Neural progenitor cell (in vitro differentiated cells): ENCODE measurements around the gene FAM110A. TPM values are rescaled to one million over a fixed set of nuclear protein-coding genes. Genes with fewer than 3 reads are reported as not detected.
A peak's percentile ranks its signal among the peaks of the same experiment; 100 is the strongest.
"Not testable (repeated sequence)": the region's sequence is repeated elsewhere in the genome, so short reads cannot be mapped to it uniquely, and the experiment has no call there.

Source experiments
- DNase-seq: peaks from one replicate; pipeline ENCODE4 v3.0.0-alpha.2; 2016; ENCODE audit warnings: low spot score
- H2AFZ ChIP-seq: fragments of 200-600 bp; sonication (generic); replicated peaks from 2 replicates; pipeline ENCODE4 v1.6.1; 2016; ENCODE audit warnings: antibody characterized with exemption
- H3F3A ChIP-seq: fragments of 200-600 bp; sonication (generic); 2 replicates; pipeline ENCODE4 v1.6.1; 2016; ENCODE audit warnings: antibody characterized with exemption, low read depth
- H3K27ac ChIP-seq: fragments of 200-600 bp; sonication (generic); 2 replicates; pipeline ENCODE4 v1.5.1; 2016; ENCODE audit warnings: mild to moderate bottlenecking
- H3K27me3 ChIP-seq: fragments of 200-600 bp; sonication (generic); 2 replicates; pipeline ENCODE4 v1.6.1; 2016; ENCODE audit warnings: mild to moderate bottlenecking, moderate library complexity
- H3K36me3 ChIP-seq: fragments of 200-600 bp; sonication (generic); 2 replicates; pipeline ENCODE4 v1.5.1; 2016
- H3K4me1 ChIP-seq: fragments of 200-600 bp; sonication (generic); 2 replicates; pipeline ENCODE4 v1.6.1; 2016; ENCODE audit warnings: mixed run types
- H3K4me2 ChIP-seq: fragments of 200-600 bp; sonication (generic); 2 replicates; pipeline ENCODE4 v1.6.1; 2016
- H3K4me3 ChIP-seq: fragments of 200-600 bp; sonication (generic); 2 replicates; pipeline ENCODE4 v1.5.1; 2016
- H3K79me2 ChIP-seq: fragments of 200-600 bp; sonication (generic); 2 replicates; pipeline ENCODE4 v1.6.1; 2016; ENCODE audit warnings: low read depth
- H3K9ac ChIP-seq: fragments of 200-600 bp; sonication (generic); 2 replicates; pipeline ENCODE4 v1.6.1; 2016
- H3K9me3 ChIP-seq: fragments of 200-600 bp; sonication (generic); 2 replicates; pipeline ENCODE4 v1.5.1; 2016; ENCODE audit warnings: low read depth
- H4K20me1 ChIP-seq: fragments of 200-600 bp; sonication (generic); 2 replicates; pipeline ENCODE4 v1.6.1; 2016; ENCODE audit warnings: low read depth
- H3K27ac Mint-ChIP-seq: 3 replicates; pipeline ENCODE4 v1.8.0; 2021; ENCODE audit warnings: mixed read lengths
- H3K27me3 Mint-ChIP-seq: 2 replicates; pipeline ENCODE4 v1.8.0; 2022; ENCODE audit warnings: low read depth, mild to moderate bottlenecking, inconsistent platforms, moderate library complexity, mixed read lengths; ENCODE audit not compliant: insufficient read depth
- H3K36me3 Mint-ChIP-seq: 3 replicates; pipeline ENCODE4 v1.8.0; 2021; ENCODE audit warnings: mixed read lengths
- H3K4me1 Mint-ChIP-seq: 3 replicates; pipeline ENCODE4 v1.8.0; 2021; ENCODE audit warnings: mixed read lengths
- H3K4me3 Mint-ChIP-seq: 3 replicates; pipeline ENCODE4 v1.8.0; 2021; ENCODE audit warnings: mild to moderate bottlenecking, moderate library complexity, mixed read lengths
- H3K9me3 Mint-ChIP-seq: 3 replicates; pipeline ENCODE4 v1.8.0; 2020; ENCODE audit warnings: mixed read lengths
- EZH2 ChIP-seq: fragments of 200-600 bp; sonication (generic); IDR thresholded peaks from 2 replicates; pipeline ENCODE4 v1.6.1; 2017; ENCODE audit warnings: antibody characterized with exemption, mild to moderate bottlenecking, moderate library complexity
- EZH2phosphoT487 ChIP-seq: fragments of 200-600 bp; sonication (generic); IDR thresholded peaks from 2 replicates; pipeline ENCODE4 v1.6.1; 2017; ENCODE audit warnings: antibody characterized with exemption
- total RNA-seq: library from RNA; depleted of rRNA; stranded (reverse); fragments of >200 nt; gene quantifications from 2 replicates; pipeline ENCODE4 v1.2.3, GENCODE V29; 2015; ENCODE audit warnings: low replicate concordance
- TF ChIP-seq, protein P1 (sequence below): fragments of 200-600 bp; sonication (generic); IDR thresholded peaks from 2 replicates; pipeline ENCODE4 v1.5.1; 2017; ENCODE audit warnings: antibody characterized with exemption, mild to moderate bottlenecking

Gene FAM110A
- total RNA-seq, 1 donor from 2014 or later: 2.9 TPM

DNA sequence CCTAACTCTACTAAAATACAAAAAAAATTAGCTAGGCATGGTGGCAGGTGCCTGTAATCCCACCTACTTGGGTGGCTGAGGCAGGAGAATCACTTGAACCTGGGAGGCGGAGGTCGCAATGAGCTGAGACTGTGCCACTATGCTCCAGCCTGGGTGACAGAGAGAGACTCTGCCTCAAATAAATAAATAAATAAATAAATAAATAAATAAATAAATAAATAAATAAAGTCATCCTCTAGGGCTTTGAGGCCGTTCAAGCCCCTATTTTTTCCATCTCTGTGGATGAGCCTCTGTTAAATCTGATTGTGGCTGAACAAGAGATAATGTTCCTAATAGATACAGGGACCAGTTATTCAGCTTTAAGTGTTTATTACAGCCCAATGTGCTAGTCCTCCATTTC lies 31.8 kb upstream of the FAM110A start:
- H3K9me3 Mint-ChIP-seq: peaks cover 23% of the 10 kb centered on the region
- no peaks in the 10 kb centered on the region for H3K27me3 ChIP-seq
- no peaks in the 10 kb centered on the region for H3K79me2 ChIP-seq
- no peak overlapping the region for H3K4me3 Mint-ChIP-seq
- H3K36me3 Mint-ChIP-seq: no peaks in the 10 kb centered on the region
- no peaks in the 10 kb centered on the region for H3K4me1 Mint-ChIP-seq
- H3K4me3 ChIP-seq: no peak overlapping the region
- H3K27me3 Mint-ChIP-seq: peaks cover 12% of the 10 kb centered on the region
- H3K27ac ChIP-seq: no peak overlapping the region
- H3K4me1 ChIP-seq: peaks cover 3% of the 10 kb centered on the region
- DNase-seq: no peak
- H3K36me3 ChIP-seq: no peaks in the 10 kb centered on the region
- no peak overlapping the region for H2AFZ ChIP-seq
- H4K20me1 ChIP-seq: no peaks in the 10 kb centered on the region
- H3F3A ChIP-seq: no peaks in the 10 kb centered on the region
- H3K4me2 ChIP-seq: no peak overlapping the region
- peaks cover 21% of the 10 kb centered on the region for H3K9me3 ChIP-seq
- H3K27ac Mint-ChIP-seq: no peak overlapping the region
- TF ChIP-seq EZH2: no peak
- TF ChIP-seq EZH2phosphoT487: no peak
- TF ChIP-seq, protein P1, sequence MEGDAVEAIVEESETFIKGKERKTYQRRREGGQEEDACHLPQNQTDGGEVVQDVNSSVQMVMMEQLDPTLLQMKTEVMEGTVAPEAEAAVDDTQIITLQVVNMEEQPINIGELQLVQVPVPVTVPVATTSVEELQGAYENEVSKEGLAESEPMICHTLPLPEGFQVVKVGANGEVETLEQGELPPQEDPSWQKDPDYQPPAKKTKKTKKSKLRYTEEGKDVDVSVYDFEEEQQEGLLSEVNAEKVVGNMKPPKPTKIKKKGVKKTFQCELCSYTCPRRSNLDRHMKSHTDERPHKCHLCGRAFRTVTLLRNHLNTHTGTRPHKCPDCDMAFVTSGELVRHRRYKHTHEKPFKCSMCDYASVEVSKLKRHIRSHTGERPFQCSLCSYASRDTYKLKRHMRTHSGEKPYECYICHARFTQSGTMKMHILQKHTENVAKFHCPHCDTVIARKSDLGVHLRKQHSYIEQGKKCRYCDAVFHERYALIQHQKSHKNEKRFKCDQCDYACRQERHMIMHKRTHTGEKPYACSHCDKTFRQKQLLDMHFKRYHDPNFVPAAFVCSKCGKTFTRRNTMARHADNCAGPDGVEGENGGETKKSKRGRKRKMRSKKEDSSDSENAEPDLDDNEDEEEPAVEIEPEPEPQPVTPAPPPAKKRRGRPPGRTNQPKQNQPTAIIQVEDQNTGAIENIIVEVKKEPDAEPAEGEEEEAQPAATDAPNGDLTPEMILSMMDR: no peak
- H3K9ac ChIP-seq: no peak overlapping the region

DNA sequence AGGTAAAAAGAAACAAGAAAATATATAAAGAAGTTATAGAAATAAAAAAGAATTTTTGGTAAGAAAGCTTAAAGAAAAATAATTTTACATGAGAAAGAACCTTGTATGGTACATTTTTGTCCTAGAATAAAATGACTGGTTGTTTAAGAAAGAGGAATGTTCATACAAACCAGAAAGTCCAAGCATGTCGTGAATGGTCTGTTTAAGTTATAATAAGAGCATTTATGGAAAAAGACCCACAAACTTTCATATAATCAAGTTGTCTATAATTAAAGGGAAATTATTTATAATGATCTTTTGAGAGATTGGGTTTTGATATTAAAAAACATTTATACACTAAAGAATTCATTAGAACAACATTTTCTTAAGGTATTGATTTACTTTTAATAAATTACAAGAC lies 27.8 kb upstream of the FAM110A start:
- H3K27ac Mint-ChIP-seq: no peak overlapping the region
- Histone ChIP-seq H3K79me2 (no peaks in the 10 kb centered on the region), H3K9ac (no peak overlapping the region), H4K20me1 (no peaks in the 10 kb centered on the region), H3K4me1 (no peaks in the 10 kb centered on the region), H3K27ac (no peak overlapping the region), H3K4me2 (no peak overlapping the region), H3K9me3 (peaks cover 23% of the 10 kb centered on the region), H3K27me3 (no peaks in the 10 kb centered on the region), H3K4me3 (no peak overlapping the region), H2AFZ (no peak overlapping the region), H3K36me3 (no peaks in the 10 kb centered on the region), H3F3A (no peaks in the 10 kb centered on the region)
- H3K4me1 Mint-ChIP-seq: no peaks in the 10 kb centered on the region
- H3K36me3 Mint-ChIP-seq: no peaks in the 10 kb centered on the region
- H3K9me3 Mint-ChIP-seq: peaks cover 26% of the 10 kb centered on the region
- peaks cover 10% of the 10 kb centered on the region for H3K27me3 Mint-ChIP-seq
- peak; percentile 70 for DNase-seq
- no peak for TF ChIP-seq EZH2phosphoT487
- no peak for TF ChIP-seq EZH2
- TF ChIP-seq, protein P1: no peak
- no peak overlapping the region for H3K4me3 Mint-ChIP-seq

GRCh38 chr20:811776-812434 lies 21.6 kb upstream of the FAM110A start:
- H3K9me3 Mint-ChIP-seq, H3K9me3 ChIP-seq, H3K4me1 ChIP-seq, H3K27ac Mint-ChIP-seq, H3K27ac ChIP-seq, H4K20me1 ChIP-seq, H3K79me2 ChIP-seq, H3K4me3 ChIP-seq, H3K36me3 Mint-ChIP-seq, H3K9ac ChIP-seq, H3K4me3 Mint-ChIP-seq, DNase-seq, H3K4me1 Mint-ChIP-seq, H3F3A ChIP-seq, H3K4me2 ChIP-seq, H3K36me3 ChIP-seq, H3K27me3 ChIP-seq: not testable (repeated sequence)
- H3K27me3 Mint-ChIP-seq: peaks cover 12% of the 10 kb centered on the region
- H2AFZ ChIP-seq: peak overlapping the region; percentile 50

- H3K4me3 Mint-ChIP-seq, H3K4me3 ChIP-seq: not testable (repeated sequence)
- H2AFZ ChIP-seq: peak overlapping the region; percentile 50
Measured at GRCh38 chr20:812435-812814, 21.1 kb upstream of the FAM110A start.

More at GRCh38 chr20:812435-812814, 21.1 kb upstream of the FAM110A start:
- not testable (repeated sequence) for H3K4me1 ChIP-seq, H3K36me3 ChIP-seq, H3K9ac ChIP-seq, H3K9me3 Mint-ChIP-seq, H3K27ac Mint-ChIP-seq, H3F3A ChIP-seq, H3K79me2 ChIP-seq, H3K4me2 ChIP-seq, H3K4me1 Mint-ChIP-seq, H3K36me3 Mint-ChIP-seq, H3K27ac ChIP-seq, DNase-seq, H4K20me1 ChIP-seq, H3K27me3 ChIP-seq, H3K9me3 ChIP-seq
- H3K27me3 Mint-ChIP-seq: peaks cover 13% of the 10 kb centered on the region
